K562 (cell line): ENCODE data around the gene TSR3. TPM values are rescaled to one million over a fixed set of nuclear protein-coding genes. Genes with fewer than 3 reads are reported as not detected.

Experiments used
- BDP1 ChIP-seq: IDR thresholded peaks from 3 replicates; pipeline ENCODE4 v1.6.1; 2011; ENCODE audit not compliant: insufficient read length, insufficient read depth
- BMI1 ChIP-seq: fragments of 150-350 bp; IDR thresholded peaks from 2 replicates; pipeline ENCODE4 v1.6.1; 2014; ENCODE audit warnings: low read length
- NFATC3 ChIP-seq: fragments of 450-650 bp; IDR thresholded peaks from 2 replicates; pipeline ENCODE4 v1.6.1; 2017; ENCODE audit warnings: mild to moderate bottlenecking
- NFIX ChIP-seq: fragments of 250-450 bp; sonication (Bioruptor Pico); IDR thresholded peaks from 2 replicates; pipeline ENCODE4 v1.4.0; 2020; ENCODE audit warnings: low read depth, mild to moderate bottlenecking, moderate library complexity
- PHB ChIP-seq: fragments of 250-450 bp; sonication (Bioruptor Pico); IDR thresholded peaks from 2 replicates; pipeline ENCODE4 v1.5.0; 2021
- RBM15 ChIP-seq: fragments of 200-400 bp; formaldehyde crosslinking; IDR thresholded peaks from 2 replicates; pipeline ENCODE4 v1.6.1; 2018; ENCODE audit warnings: mild to moderate bottlenecking, low read length, moderate library complexity; ENCODE audit not compliant: insufficient read depth
- SAFB2 ChIP-seq: fragments of 200-400 bp; formaldehyde crosslinking; IDR thresholded peaks from 2 replicates; pipeline ENCODE4 v1.6.1; 2018; ENCODE audit warnings: borderline replicate concordance, low read length, low read depth, moderate library complexity; ENCODE audit not compliant: severe bottlenecking
- SETDB1 ChIP-seq: IDR thresholded peaks from one replicate; pipeline ENCODE4 v1.6.1; 2012; ENCODE audit warnings: low read length, control low read depth, inconsistent platforms
- SMAD4 ChIP-seq: fragments of 250-450 bp; sonication (Bioruptor Pico); conservative IDR thresholded peaks from 2 replicates; pipeline ENCODE4 v1.8.0; 2021; ENCODE audit warnings: inconsistent platforms, mild to moderate bottlenecking, moderate library complexity
- SP1 ChIP-seq: sonication (generic); formaldehyde crosslinking; IDR thresholded peaks from 2 replicates; pipeline ENCODE4 v1.8.1; 2022; ENCODE audit warnings: mild to moderate bottlenecking, missing genetic modification reagents
- ZBTB17 ChIP-seq: fragments of 450-650 bp; formaldehyde crosslinking; IDR thresholded peaks from 2 replicates; pipeline ENCODE4 v1.4.0; 2020; ENCODE audit warnings: mild to moderate bottlenecking
- ZFP36 ChIP-seq: fragments of 150-350 bp; IDR thresholded peaks from 2 replicates; pipeline ENCODE4 v1.6.1; 2018; ENCODE audit warnings: low read length, low read depth; ENCODE audit not compliant: partially characterized antibody
- ZNF431 ChIP-seq: sonication (generic); formaldehyde crosslinking; IDR thresholded peaks from 2 replicates; pipeline ENCODE4 v1.8.0; 2022; ENCODE audit warnings: mild to moderate bottlenecking, missing genetic modification reagents
- polyA plus RNA-seq, 8 experiments: library from polyadenylated mRNA; depleted of rRNA in 4 of 8; stranded (reverse) in 5 of 8; unstranded in 3 of 8; fragments of >200 nt; fragmentation: Nextera tagmentation in 2 of 8; fragmentation: Illumina TruSeq in 1 of 8; extraction: Ambion mirVana in 2 of 8; extraction: Trizol in 1 of 8; gene quantifications; 2 replicates each; pipeline versions ENCODE4 v1.2.1 to v1.2.3, GENCODE V29; 2011 to 2014; ENCODE audit warnings: inconsistent platforms in 1 of 8, missing spikeins in 1 of 8
- total RNA-seq, 7 experiments: library from RNA; depleted of rRNA in 6 of 7; stranded (reverse); fragments of >200 nt in 6 of 7; fragmentation: Illumina TruSeq in 2 of 7; extraction: Trizol in 2 of 7; gene quantifications; 2 replicates each; pipeline versions ENCODE4 v1.2.1 to v1.2.3, GENCODE V29; 2011 to 2021; ENCODE audit warnings: low replicate concordance in 1 of 7
- TF ChIP-seq, protein P1 (sequence below): fragments of 250-450 bp; sonication (Bioruptor Pico); IDR thresholded peaks from 2 replicates; pipeline ENCODE4 v1.8.0; 2021; ENCODE audit warnings: mild to moderate bottlenecking, moderate library complexity
- TF ChIP-seq, protein P2 (sequence below): fragments of 250-450 bp; sonication (Bioruptor Pico); IDR thresholded peaks from 2 replicates; pipeline ENCODE4 v1.4.0; 2020; ENCODE audit warnings: borderline replicate concordance
- TF ChIP-seq, protein P3 (sequence below): conservative IDR thresholded peaks from 2 replicates; pipeline ENCODE4 v1.6.1; 2011; ENCODE audit warnings: low read depth, mild to moderate bottlenecking, low read length; ENCODE audit not compliant: control insufficient read depth
- TF ChIP-seq, protein P4 (sequence below): fragments of 250-450 bp; sonication (Bioruptor Pico); IDR thresholded peaks from 2 replicates; pipeline ENCODE4 v1.6.1; 2021; ENCODE audit warnings: mild to moderate bottlenecking
- TF ChIP-seq, protein P5 (sequence below): sonication (generic); IDR thresholded peaks from 2 replicates; pipeline ENCODE4 v1.6.1; 2016
- TF ChIP-seq, protein P6 (sequence below): IDR thresholded peaks from 2 replicates; pipeline ENCODE4 v1.6.1; 2011; ENCODE audit not compliant: insufficient read length; ENCODE audit errors: extremely low read depth
- TF ChIP-seq, protein P7 (sequence below): sonication (generic); formaldehyde crosslinking; IDR thresholded peaks from 2 replicates; pipeline ENCODE4 v1.8.0; 2022; ENCODE audit warnings: mild to moderate bottlenecking, missing genetic modification reagents

The TSR3 gene
- total and polyA plus RNA-seq, 9 of the 15 experiments (the other 6 are each of a cell fraction or from before 2014, with no cell fraction given): 1.5 to 74.8 (median 16.5) TPM

DNA sequence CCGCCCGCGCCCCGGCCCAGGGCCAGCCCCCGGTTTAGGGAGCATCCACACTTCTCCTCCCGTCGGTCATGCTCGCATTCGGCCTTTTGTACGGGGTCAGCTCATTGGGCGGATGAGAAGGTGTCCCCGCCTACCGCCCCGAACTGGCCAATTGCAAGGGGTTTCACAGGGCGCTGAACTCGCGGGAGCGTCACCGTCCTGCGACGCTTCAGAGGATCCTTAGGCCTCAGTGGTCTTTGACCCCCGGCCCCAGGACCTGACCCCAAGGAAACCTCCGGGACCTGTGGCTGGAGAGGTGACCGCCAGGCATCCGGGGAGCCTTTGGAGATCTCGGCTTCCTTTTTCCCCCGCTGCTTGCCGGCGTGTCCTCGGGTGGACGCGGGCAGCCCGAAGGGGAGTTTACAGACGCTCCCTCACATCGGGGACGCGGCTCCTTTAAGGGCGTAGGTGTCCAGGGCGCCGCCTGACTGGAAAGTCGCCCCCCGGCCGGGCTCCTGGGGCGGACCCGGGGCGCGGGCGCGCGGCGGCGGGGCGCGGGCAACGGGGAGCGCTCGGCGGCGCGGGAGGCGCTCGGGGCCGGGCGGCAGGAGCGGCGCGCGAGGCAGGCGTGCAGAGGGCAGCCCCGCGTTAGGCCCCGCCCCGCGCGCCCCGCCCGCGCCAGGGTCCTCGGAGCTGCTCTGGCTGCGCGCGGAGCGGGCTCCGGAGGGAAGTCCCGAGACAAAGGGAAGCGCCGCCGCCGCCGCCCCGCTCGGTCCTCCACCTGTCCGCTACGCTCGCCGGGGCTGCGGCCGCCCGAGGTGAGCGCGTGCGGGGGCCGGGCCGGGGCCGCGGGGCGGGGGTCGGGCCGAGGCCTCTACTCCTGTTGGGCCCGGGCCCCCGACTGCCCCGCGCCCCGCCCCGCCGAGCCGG lies 42.4 kb downstream of the TSR3 start, which contains the start of gene UBE2I (continued):
- TF ChIP-seq, protein P1, sequence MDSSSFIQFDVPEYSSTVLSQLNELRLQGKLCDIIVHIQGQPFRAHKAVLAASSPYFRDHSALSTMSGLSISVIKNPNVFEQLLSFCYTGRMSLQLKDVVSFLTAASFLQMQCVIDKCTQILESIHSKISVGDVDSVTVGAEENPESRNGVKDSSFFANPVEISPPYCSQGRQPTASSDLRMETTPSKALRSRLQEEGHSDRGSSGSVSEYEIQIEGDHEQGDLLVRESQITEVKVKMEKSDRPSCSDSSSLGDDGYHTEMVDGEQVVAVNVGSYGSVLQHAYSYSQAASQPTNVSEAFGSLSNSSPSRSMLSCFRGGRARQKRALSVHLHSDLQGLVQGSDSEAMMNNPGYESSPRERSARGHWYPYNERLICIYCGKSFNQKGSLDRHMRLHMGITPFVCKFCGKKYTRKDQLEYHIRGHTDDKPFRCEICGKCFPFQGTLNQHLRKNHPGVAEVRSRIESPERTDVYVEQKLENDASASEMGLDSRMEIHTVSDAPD (CRISPR knock-in tag): no peak
- TF ChIP-seq ZNF431 (no peak), NFIX (no peak), ZBTB17 (0 out of 2 replicates have a peak, but pooled peaks have one; percentile 39), SAFB2 (no peak), BDP1 (no peak), BMI1 (no peak), ZFP36 (no peak), SETDB1 (no peak), SP1 (CRISPR knock-in tag) (peak; percentile 98), RBM15 (no peak), PHB (0 out of 2 replicates have a peak, but pooled peaks have one; percentile 44), NFATC3 (peak; percentile 96), SMAD4 (CRISPR knock-in tag) (peak; percentile 77)
- TF ChIP-seq, protein P2, sequence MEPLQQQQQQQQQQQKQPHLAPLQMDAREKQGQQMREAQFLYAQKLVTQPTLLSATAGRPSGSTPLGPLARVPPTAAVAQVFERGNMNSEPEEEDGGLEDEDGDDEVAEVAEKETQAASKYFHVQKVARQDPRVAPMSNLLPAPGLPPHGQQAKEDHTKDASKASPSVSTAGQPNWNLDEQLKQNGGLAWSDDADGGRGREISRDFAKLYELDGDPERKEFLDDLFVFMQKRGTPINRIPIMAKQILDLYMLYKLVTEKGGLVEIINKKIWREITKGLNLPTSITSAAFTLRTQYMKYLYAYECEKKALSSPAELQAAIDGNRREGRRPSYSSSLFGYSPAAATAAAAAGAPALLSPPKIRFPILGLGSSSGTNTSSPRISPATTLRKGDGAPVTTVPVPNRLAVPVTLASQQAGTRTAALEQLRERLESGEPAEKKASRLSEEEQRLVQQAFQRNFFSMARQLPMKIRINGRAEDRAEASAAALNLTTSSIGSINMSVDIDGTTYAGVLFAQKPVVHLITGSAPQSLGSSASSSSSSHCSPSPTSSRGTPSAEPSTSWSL (CRISPR knock-in tag): no peak
- TF ChIP-seq, protein P3, sequence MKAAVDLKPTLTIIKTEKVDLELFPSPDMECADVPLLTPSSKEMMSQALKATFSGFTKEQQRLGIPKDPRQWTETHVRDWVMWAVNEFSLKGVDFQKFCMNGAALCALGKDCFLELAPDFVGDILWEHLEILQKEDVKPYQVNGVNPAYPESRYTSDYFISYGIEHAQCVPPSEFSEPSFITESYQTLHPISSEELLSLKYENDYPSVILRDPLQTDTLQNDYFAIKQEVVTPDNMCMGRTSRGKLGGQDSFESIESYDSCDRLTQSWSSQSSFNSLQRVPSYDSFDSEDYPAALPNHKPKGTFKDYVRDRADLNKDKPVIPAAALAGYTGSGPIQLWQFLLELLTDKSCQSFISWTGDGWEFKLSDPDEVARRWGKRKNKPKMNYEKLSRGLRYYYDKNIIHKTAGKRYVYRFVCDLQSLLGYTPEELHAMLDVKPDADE: peak; percentile 59; the same call in 1 of the 2 replicates
- TF ChIP-seq, protein P4, sequence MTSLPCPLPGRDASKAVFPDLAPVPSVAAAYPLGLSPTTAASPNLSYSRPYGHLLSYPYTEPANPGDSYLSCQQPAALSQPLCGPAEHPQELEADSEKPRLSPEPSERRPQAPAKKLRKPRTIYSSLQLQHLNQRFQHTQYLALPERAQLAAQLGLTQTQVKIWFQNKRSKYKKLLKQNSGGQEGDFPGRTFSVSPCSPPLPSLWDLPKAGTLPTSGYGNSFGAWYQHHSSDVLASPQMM (CRISPR knock-in tag): no peak
- TF ChIP-seq, protein P5, sequence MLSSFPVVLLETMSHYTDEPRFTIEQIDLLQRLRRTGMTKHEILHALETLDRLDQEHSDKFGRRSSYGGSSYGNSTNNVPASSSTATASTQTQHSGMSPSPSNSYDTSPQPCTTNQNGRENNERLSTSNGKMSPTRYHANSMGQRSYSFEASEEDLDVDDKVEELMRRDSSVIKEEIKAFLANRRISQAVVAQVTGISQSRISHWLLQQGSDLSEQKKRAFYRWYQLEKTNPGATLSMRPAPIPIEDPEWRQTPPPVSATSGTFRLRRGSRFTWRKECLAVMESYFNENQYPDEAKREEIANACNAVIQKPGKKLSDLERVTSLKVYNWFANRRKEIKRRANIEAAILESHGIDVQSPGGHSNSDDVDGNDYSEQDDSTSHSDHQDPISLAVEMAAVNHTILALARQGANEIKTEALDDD: no peak
- TF ChIP-seq, protein P6, sequence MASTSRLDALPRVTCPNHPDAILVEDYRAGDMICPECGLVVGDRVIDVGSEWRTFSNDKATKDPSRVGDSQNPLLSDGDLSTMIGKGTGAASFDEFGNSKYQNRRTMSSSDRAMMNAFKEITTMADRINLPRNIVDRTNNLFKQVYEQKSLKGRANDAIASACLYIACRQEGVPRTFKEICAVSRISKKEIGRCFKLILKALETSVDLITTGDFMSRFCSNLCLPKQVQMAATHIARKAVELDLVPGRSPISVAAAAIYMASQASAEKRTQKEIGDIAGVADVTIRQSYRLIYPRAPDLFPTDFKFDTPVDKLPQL: no peak
- TF ChIP-seq, protein P7, sequence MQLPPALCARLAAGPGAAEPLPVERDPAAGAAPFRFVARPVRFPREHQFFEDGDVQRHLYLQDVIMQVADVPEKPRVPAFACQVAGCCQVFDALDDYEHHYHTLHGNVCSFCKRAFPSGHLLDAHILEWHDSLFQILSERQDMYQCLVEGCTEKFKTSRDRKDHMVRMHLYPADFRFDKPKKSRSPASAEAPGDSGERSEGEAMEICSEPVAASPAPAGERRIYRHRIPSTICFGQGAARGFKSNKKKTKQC: peak; percentile 90
